NCI-H82 (cell line): ENCODE data around the gene CBLB.

Source experiments
- DNase-seq: peaks from one replicate; lab custom pipeline; 2025; lab: John Stamatoyannopoulos, UW

CBLB gene

DNA sequence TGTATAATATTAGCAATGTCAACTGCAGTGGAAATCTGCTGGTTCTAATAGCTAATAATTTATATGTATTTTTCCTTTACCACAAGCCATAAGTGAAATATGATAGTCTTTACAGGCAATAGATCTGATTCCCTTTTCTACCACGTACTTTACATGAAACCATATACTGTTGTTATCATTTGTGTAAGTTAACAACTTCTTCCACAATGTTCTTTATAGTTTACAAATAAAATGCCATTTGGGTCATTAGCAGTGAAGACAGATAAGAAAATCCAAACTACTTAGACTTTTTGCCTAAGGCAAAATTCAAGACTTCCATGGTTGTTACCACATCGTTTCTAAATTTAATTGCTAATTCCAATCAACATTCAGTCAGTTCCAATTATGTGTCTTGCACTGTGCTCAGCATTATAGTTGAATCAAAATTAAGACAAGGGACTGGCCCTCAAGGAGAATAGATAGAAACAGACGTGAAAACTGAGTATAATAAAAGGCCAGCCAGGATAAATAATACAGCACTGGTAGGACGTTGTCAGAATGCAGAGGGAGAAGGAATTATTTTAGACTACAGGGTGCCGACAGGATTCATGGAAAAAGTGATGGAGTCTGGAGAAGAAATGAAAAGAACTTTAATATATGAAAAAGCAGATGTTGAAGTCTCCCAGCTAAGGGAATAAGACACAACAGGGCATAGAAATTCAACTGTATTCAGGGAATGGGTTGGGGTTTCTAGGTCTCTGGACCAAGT is 252.3 kb downstream of the CBLB start:
- DNase-seq: no peak

DNA sequence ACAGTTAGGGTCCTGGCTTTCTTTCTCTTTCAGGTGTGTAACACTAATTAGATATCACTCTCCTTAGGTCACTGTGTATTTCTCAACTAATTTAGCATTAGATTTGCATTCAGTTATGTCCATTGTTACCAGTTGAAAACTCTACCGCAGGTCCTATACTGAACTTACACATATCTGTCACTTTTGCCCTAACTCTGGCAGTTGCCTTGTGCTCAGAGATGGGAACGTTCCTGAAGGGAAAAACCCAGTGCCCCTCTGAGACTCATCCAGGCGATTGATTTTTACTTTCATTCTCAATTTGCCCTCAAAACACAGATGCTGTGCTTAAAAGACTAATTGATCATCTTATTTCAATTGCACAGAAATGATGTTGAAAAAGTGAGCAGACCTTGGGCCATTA is 253.0 kb downstream of the CBLB start:
- no peak for DNase-seq

DNA sequence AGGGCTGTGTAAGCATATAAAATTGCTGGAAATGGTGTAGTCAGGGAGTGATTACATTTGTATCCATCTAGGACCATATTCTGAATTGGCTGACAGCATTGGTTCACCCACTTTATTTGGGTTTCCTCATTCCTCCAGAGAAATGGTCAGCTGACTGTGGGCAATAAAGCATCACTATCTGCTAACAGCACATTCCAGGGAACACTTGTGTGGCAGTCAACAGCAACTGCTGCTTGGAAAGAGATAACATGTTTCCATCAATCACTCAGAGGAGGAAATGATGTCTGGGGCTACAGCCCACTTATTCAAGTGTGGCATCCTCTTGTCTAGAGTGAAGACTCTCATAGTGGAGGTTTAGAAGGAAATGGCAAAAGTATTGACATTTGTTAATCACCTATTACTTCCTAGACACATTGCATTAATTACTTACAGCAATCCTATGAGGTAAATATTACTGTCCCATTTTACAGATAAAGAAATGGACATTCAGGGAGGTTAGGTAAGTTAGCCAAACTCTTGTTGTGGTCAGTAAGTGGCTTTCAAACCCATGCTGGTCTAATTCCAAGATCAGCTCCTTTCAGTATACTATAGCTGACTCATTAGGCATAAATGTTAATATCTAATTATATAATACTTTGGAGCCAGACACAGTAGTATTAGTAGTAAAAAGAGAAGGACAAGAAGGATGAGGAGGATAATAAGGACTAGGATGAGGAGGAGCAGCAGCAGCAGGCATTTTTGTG is 254.4 kb downstream of the CBLB start:
- DNase-seq: no peak

DNA sequence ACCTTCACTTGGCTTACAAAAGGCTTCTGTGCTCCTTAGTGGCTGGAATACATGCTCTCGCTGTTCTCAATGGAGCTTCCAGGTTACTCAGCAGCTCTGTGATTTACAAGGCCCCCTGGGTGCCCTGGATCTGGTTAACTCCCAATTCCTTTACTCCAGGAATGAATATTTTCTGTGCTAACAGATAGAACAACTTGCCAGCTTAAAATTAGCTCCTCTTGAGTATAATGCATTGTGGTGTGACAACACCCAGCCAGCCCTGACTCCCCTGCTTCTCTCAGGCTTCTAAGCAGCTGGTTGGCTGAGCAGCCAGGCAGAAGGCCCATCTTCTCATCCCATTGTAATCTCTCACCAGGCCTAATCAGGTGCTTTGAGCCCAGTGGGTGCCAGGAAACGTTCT is 255.7 kb downstream of the CBLB start:
- DNase-seq: peak; percentile 62

DNA sequence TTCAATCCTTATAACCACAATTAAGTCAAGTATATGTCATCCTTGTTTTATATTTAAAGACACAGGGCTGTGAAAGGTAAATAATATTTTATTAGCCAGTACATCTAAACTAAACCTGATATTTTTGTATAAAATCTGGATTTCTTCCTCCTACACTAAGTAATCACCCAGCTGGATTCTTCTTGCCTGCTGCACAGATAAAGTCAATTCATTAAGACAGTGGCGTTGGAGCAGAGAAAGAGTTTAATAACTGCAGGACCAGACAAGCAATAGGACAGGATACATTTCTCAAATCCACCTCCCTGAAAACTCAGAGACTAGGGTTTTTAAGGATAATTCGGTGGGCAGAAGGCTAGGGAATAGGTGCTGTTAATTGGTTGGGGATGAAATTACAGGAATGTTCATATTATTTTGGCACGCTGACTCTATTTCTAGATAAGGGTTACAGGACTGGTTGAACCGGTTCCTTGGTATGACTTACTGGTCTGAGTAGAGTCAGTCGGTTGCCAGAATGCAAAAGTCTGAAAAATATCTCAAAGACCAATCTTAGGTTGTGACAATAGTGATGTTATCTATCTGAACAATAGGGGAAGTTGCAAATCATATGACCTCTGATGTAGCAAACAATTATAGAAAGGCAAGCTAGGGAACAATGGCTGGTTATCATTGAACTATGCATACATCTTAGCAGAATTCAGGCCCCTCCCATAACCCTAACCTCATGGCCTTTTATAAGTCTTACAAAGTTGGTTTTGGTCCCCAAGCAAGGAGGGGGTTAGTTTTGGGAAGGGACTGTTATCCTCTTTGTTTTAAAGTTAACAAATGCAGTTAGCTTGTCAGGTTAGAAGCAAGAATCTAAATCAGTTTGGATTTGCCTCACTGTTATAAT is 257.3 kb downstream of the CBLB start:
- DNase-seq: no peak

DNA sequence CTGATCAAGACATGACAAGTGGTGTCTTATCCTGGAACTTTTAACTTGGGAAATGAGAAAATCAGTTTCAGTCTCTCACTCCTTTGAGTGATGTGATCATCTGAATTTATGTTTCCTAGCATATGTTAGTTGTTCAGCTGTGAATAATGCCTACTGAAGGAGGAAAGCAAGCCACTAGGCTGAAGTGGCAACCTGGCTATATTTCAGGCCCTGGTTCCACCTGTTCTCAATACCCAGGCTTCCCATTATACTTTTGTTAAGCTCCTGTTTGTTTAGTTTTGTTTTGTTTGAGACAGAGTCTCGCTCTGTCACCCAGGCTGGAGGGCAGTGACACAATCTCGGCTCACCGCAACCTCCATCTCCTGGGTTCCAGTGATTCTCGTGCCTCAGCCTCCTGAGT is 258.3 kb downstream of the CBLB start:
- DNase-seq: no peak

DNA sequence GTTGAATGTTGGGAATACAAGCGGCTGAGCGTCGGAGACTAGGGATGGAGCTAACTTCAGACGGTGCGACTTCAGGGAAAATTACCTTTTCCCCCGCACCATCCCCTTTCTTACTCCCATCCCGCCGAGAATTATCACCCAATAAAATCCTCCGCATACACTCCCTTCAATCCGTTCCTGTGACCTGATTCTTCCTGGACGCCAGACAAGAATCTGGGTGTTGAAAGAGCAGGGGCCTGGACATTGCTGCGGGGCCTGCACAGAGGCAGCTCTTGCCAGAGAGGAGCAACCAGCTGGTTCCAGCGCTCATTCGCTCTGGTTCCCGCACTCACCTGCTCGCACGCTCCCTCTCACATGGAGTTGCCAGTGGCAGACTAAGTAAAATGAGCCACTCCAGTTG is 260.2 kb downstream of the CBLB start:
- DNase-seq: no peak

DNA sequence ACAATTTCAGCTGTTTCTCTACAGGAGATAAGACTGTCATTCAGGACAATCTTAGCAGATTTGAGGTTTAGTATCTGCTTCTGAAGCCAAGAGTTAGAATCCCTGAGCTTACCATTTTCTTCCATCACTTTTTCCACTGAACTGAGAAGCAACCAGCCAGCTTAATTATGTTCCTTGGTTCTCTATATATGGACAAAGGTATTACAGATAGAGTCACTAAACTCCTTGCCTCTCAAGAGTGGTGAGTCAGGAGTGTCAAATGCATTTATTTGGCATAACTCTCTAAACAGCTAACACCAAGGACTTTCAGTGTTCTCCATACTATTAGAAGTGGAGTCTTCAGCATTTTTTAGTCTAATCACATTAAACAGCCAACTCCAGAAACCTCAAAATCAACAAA is 262.8 kb downstream of the CBLB start:
- no peak for DNase-seq
